HG03103 (cell line): ENCODE measurements around the gene SOX9.

Experiments
- ATAC-seq: cut with Tn5 transposase; IDR thresholded peaks from one replicate; pipeline ENCODE4 v1.9.1; 2021; ENCODE audit warnings: low read depth; ENCODE audit not compliant: unreplicated experiment

Gene SOX9

GRCh38 chr17:72152387-72152929, 31.6 kb downstream of the SOX9 start:
- ATAC-seq, result no peak

- no peak for ATAC-seq
Observed at GRCh38 chr17:72158895-72159885, 38.4 kb downstream of the SOX9 start.

DNA sequence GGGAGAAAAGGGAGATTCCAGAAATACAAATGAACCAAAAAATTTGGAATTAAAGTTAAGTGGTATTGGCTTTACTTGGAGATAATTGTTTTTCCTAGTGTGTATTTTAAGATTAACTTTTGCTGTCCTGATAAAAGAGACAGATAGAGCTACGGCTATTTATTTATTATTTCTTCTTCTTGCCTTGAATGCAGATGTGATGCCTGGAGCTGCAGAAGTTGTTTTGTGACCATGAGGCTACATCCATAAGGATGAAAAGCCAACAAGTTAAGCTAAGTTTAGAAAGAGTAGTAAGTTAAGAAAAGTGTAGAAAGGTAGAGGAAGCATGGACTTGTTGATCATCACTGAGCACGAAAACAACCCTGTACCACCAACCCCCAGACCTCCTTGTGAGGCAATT, 41.7 kb downstream of the SOX9 start:
- ATAC-seq, result no peak

DNA sequence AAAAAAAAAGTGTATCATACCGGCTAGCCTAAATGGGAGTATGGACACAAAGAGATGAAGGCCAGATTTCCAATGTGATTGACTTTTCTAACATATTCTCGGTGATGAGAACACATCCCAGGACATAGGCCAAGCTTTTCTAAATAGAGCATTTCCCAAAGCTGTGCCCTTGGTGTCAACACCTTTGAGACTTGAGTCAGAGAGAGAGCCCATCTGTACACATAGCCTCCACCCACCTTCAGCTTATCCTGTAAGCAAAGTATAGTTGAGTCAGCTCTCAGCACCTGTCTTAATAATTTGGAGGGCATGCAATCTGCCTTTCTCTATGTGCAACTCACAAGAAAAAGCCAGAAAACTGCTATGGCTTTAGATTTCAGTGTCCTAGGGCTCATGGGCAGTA, 42.7 kb downstream of the SOX9 start:
- ATAC-seq, result no peak

DNA sequence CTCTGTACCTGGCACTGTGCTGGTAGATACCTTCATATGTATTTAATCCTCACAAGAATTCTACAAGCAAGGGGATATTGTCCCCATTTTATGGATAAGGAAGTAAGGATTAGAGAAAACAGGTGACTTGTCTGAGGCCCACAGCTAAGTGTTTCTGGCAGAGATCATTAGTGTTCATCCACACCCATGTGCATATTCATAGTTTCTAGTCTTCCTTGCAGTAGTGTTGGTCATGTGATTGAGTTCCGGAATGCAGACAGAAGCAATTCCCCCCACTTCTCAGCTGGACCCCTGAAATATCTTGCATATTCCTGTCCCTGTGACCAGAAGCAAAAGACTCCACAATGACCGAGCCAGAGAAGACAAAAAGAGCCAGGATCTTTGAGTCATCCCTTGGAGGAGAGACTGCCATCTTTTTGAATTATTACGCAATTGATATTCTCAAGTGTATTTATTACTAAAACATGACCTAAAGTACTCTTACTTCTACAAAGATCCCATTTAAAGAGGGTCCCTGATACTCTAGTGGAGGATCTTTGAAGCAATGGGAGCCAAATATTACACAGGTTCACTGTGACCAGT, 43.4 kb downstream of the SOX9 start:
- ATAC-seq, result no peak

- ATAC-seq, result no peak
Observed at GRCh38 chr17:72165192-72165866, 44.5 kb downstream of the SOX9 start.

GRCh38 chr17:72165867-72166439, 45.1 kb downstream of the SOX9 start:
- no peak for ATAC-seq

DNA sequence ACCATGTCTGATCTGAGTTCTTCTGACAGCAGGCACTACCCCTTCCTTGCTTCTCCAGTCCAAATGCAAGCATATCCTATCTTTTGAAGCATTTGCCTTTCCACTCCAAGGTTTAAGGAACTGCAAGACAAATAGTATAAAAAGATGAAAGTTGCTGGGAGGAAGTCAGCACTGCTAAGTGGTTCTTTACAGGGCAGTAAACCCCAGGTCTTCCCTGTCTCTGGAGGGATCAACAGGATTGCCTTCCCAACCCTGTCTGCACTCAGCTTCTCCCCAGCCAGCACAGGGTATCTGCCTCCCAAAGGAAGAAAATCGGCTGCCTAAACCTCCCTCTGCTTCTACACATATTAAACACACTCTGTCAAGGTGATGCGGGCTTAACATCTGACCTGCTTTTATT, 46.8 kb downstream of the SOX9 start:
- ATAC-seq, result no peak

DNA sequence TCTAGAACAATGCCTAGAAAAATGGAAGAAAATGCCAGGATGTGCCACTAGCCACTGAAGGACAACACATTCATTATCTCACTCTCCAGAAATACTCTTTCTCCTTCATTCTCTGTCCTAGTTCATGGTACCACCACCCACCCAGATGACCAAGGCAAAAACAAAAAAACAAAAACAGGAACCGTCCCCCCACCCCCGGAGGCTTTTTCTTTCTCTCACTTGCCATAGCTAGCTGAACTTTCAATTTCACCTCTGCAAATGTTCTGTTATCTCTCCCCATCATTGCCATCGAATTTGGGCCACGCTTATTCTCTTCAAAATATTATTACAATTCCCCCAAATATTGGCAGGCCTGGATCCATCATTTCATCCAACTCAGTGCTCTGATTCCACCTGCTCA, 49.0 kb downstream of the SOX9 start:
- no peak for ATAC-seq

GRCh38 chr17:72171703-72172667, 51.2 kb downstream of the SOX9 start:
- no peak for ATAC-seq

DNA sequence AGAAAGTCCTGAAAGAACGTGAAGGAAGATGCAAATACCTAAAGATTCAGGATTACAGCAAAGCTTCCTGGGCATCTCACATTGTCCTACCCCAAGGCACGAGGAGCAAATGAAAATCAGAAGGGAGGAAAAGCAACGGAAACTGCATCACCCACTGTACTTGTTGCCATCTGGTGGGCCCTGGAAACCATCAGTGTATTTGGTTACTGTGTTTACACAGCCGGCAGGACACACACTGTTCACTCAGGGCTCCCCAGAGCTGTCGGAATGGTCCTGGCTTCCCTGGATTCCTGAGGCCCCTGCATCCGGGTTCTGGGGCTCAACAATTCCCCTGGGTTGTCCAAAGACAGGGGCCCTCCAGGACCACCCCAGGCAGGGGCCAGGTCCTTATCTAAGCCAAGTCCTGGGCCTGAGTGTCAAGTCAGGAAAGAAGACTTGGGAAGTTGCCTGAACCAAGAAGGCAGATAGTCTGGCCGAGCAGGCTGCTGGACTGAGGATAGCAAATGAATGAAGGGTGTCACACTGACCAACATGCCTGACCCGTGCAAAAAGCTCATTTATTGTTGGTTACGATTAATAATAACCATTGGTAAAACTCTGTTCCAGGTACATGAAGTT, 52.8 kb downstream of the SOX9 start:
- no peak for ATAC-seq

GRCh38 chr17:72175263-72175662, 54.4 kb downstream of the SOX9 start:
- no peak for ATAC-seq
